DMS 273 (cell line): ENCODE measurements around the gene CDH3.

ENCODE experiments used
- DNase-seq: peaks from one replicate; lab custom pipeline; 2025; ENCODE audit not compliant: unreplicated experiment; lab: John Stamatoyannopoulos, UW

CDH3 gene

GRCh38 chr16:68646953-68647659 lies 2.0 kb downstream of the CDH3 start:
- DNase-seq = no peak

GRCh38 chr16:68651136-68651535 lies 6.0 kb downstream of the CDH3 start:
- no peak for DNase-seq

DNA sequence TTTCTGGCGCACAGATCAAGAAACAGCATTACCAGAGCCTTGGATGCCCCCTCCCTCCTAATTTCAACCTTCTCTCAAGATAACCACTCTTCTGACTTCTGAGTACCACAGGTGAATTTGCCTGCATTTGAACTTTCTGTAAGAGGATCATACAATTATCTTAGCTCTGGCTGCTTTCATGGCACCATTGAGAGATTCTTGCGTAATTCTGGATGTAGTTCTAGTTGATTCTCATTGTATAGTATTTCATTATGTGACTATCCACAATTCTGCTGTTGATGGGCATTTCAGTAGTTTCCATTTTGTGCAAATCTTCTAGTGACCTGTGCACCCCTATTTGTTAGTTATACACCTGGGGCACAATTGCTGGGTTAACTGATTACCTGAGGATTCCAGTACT lies 7.5 kb downstream of the CDH3 start:
- DNase-seq = no peak

GRCh38 chr16:68655806-68656205 lies 10.7 kb downstream of the CDH3 start:
- no peak for DNase-seq

DNA sequence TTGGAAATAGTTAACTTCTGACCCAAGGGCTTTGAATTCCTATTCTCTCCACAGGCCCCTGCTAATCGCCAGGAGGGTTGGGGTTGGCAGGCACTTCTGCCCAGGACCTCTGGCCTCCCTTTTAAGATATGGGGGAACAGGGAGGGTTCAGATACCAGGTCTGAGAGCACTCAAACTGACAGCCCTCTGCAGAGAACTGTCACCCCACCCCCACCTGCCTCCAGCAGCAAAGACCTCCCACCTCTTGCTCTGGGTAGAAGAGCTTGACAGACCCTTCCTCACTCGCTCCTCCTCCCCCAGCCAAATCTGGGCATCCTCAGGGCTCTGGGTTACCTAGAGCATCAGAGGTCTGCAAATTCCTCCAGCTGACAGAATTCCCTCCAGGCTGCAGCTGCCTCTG lies 11.6 kb downstream of the CDH3 start:
- no peak for DNase-seq

- DNase-seq = no peak
Measured at GRCh38 chr16:68658341-68658973, 13.3 kb downstream of the CDH3 start.

GRCh38 chr16:68658974-68659360 lies 13.9 kb downstream of the CDH3 start:
- no peak for DNase-seq

DNA sequence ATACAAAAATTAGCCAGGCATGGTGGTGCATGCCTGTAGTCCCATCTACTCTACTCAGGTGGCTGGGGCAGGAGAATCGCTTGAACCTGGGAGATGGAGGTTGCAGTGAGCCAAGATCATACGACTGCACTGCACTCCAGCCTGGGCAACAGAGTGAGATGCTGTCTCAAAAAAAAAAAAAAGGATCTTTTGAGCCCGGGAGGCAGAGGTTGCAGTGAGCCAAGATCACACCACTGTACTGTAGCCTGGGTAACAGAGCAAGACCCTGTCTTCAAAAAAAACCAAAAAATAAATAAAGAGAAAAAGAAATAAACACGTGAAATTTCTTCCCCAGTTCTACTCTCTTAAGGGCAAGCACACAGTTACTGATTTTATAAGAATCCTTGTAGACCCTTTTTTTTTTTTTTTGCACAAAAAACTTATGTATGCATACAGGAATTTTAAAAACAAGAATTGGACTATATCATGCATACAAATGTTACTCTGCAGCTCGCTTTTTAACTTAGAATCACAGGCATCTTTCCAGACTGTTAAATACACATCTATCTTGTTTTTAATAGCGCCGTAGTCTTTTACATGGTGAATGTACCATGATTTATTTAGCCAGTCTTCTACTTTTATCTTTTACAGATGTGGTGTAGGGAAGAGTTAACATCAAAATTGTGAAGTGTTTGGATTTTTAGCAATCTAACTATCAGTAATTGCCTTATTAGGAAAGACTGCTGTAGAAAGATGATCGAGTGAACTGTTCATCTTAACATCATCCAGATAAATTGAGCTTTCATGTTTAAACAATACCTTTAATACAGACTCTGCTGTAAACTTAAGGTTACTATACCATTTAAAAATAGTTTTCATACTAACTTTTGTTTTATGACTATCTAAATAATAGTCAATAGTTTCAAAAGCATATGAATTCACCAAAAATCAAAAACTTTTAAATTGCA lies 14.6 kb downstream of the CDH3 start:
- DNase-seq = no peak

- no peak for DNase-seq
Measured at GRCh38 chr16:68660359-68660795, 15.3 kb downstream of the CDH3 start.

DNA sequence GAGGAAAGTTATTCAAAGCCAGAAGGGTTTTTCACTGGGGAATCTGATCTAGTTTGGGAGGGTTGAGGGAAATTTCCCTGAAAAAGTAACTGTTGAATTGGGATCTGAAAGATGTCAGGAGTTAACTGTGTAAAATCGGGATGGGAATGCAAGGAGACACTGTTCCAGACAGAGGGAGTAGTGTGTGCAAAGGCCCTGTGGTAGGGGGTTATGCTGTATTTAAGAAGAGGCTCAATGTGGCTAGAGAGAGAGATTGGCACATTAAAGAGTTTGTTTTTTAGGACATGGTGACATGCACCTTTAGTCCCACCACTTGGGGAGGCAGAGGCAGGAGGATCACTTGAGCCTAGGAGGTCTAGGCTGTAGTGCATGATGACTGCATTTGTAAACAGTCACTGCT lies 16.9 kb downstream of the CDH3 start:
- DNase-seq = no peak

- DNase-seq = no peak
Measured at GRCh38 chr16:68664297-68664696, 19.2 kb downstream of the CDH3 start.

DNA sequence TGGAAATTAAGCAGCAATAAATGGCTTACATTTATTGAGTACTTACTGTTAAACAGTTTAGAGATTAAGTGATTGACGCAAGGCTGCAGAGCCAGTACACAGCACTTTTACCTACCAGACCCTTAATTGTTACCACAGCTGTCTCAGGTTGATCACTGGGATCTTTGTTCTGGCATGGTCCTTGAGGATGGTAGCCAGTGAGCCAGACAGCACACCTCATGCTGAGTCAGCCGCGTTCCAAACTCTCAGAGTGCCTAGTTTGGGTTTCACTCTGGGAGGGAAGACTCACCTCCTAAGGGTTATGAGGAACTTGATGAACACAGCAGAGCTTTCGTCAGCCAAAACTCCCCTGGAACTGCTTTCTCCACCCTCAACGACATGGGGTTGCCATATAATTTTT lies 20.4 kb downstream of the CDH3 start:
- DNase-seq = no peak

DNA sequence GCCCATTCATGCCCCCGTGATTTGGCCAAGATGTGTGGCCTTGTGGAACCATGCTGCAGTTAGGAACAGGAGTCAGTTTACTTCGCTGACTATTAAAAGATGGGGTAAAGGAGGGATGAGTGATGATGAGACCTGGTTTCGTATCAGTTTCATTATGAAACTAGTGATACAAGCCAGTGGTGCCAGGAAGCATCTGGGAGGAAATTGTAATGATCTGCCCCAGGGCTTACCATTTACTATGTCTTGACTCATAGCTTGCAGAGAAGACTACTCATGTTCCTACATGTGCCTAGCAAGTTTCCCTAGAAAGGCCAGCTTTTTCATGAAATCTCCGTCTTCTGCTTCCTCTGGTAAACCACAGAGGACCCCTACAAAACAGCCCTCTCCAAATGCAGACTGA lies 23.2 kb downstream of the CDH3 start:
- no peak for DNase-seq

DNA sequence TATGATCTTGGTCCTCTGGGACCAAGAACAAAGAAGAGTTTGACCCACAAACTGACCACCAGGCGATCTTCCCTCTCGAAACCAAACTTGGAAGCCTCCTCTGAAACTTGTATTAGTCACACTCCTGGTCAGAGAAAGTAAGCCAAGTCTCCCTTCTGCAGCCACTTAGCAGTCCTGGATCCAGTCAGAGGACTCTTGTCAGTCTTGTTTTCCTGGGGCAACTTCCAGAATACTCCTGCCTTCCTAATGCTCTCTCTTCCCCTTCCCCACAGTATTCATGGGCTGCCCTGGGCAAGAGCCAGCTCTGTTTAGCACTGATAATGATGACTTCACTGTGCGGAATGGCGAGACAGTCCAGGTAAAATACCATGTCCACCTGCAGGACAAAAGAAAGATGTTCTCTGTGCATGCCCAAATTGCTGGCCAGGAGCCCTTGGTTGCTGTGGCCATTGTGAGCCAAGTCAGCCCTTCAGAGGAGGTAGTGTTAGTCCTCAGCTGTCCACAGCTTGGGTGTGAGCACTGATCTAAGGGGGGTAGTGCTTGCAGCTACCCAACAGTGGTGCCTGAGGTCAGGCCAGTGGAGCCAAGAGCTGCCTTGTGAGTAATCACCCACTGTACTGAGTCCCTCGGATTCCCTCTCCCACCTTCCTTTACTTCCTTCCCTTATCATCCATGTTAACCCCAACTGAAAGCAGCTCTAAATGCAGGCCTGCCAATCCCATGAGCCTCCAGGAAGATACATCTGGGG lies 31.2 kb downstream of the CDH3 start:
- no peak for DNase-seq

DNA sequence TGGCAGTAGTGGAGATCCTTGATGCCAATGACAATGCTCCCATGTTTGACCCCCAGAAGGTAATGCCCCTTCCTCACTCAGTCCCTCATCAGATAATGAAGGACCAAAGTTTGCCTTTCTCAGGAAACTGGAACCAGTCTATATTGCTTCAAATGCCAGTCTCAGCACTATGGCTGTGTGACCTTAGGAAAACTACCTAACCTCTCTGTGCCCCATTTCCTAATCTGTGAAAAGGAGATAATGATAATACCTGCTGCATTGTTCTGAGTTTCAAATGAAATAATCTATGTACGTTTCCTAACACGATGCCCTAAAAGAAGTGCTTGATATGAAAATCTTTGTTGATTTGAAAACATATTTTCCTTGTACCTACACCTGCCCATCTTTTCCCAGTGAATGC lies 35.9 kb downstream of the CDH3 start:
- DNase-seq = no peak

DNA sequence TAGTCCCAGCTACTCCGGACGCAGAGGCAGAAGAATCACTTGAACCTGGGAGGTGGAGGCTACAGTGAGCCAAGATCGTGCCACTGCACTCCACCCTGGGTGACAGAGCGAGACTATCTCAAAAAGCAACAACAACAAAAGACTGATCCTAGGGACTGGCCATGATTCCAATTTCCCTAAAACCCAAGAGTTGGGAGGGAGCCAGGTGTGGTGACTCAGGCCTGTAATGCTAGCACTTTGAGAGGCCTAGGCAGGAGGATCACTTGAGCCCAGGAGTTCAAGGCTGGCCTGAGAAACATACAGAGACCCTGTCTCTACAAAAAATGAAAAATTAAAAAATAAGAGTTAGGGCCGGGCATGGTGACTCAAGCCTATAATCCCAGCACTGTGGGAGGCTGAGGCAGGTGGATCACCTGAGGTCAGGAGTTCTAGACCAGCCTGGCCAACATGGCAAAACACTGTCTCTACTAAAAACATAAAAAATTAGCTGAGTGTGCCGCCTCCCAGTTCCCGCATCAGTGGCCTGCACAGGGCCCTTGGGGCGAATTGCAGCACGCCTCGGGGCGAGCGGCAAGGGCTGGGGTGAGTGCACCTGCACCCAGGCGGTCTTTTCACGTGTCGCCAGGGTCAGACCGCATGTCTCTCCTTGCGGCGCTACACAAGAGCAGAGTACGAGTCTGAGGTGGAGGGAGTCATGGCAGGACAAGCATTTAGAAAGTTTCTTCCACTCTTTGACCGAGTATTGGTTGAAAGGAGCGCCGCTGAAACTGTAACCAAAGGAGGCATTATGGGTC lies 40.8 kb downstream of the CDH3 start:
- no peak for DNase-seq

- DNase-seq = no peak
Measured at GRCh38 chr16:68686905-68687304, 41.8 kb downstream of the CDH3 start.

- no peak for DNase-seq
Measured at GRCh38 chr16:68689921-68690320, 44.8 kb downstream of the CDH3 start.

GRCh38 chr16:68695575-68695974 lies 50.5 kb downstream of the CDH3 start:
- DNase-seq = no peak

DNA sequence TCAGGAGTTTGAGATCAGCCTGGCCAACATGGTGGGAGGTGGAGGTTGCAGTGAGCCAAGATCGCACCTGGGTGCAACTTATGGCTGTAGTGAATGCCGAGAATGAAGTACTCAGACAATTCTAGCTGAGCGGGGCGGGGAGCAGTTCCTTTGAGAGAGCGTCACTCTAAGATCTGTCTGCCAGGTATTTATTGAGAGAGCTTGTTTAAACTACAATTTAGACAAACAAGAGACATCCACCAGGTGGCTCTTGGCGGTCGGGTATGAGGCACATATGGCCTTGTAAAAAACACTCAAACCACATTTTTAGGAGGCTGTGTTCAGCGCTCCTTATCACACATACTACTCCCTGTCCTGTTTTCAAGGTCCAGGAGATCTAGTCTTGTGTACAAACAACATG lies 51.4 kb downstream of the CDH3 start:
- DNase-seq = peak; percentile 44
